BE2C (cell line): ENCODE measurements around the gene IL1RL1.

Experiments used
- DNase-seq: peaks from one replicate; pipeline ENCODE4 v3.0.0-alpha.2; 2020
- H3K27me3 ChIP-seq: fragments of 250-450 bp; sonication (Bioruptor Pico); 2 replicates; pipeline ENCODE4 v1.5.1; 2020; ENCODE audit warnings: mild to moderate bottlenecking
- H3K36me3 ChIP-seq: fragments of 250-450 bp; sonication (Bioruptor Pico); 2 replicates; pipeline ENCODE4 v1.5.1; 2020; ENCODE audit warnings: mild to moderate bottlenecking
- H3K4me1 ChIP-seq: fragments of 250-450 bp; sonication (Bioruptor Pico); 2 replicates; pipeline ENCODE4 v1.5.1; 2020
- H3K4me3 ChIP-seq: 2 replicates; pipeline ENCODE4 v1.5.1; 2011; ENCODE audit warnings: low read depth, low read length
- H3K9me3 ChIP-seq: fragments of 250-450 bp; sonication (Bioruptor Pico); 2 replicates; pipeline ENCODE4 v1.5.1; 2020
- TF ChIP-seq, protein P1 (sequence below): IDR thresholded peaks from 2 replicates; pipeline ENCODE4 v1.5.1; 2012; ENCODE audit warnings: mild to moderate bottlenecking, low read depth, low read length

Gene IL1RL1

DNA sequence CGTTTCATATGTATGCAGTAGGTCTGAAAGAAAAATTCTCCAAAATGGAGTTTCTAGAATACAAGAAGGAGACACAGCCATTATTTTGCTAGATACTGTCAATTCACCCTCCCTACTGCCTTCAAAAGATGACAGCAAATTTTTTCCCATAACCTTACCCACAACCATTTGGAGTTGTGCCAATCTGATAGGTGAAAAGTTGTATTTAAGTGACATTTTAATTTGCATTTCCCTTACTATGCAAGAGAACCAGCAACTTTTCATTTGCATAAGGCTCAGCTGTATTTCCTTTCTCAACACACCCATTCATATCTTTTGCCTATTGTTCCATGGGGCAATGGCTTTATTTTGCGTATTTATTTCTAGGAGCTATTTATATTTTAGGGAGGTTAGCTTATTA lies 80.2 kb downstream of the IL1RL1 start:
- TF ChIP-seq, protein P1, sequence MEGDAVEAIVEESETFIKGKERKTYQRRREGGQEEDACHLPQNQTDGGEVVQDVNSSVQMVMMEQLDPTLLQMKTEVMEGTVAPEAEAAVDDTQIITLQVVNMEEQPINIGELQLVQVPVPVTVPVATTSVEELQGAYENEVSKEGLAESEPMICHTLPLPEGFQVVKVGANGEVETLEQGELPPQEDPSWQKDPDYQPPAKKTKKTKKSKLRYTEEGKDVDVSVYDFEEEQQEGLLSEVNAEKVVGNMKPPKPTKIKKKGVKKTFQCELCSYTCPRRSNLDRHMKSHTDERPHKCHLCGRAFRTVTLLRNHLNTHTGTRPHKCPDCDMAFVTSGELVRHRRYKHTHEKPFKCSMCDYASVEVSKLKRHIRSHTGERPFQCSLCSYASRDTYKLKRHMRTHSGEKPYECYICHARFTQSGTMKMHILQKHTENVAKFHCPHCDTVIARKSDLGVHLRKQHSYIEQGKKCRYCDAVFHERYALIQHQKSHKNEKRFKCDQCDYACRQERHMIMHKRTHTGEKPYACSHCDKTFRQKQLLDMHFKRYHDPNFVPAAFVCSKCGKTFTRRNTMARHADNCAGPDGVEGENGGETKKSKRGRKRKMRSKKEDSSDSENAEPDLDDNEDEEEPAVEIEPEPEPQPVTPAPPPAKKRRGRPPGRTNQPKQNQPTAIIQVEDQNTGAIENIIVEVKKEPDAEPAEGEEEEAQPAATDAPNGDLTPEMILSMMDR = no peak
- Histone ChIP-seq H3K36me3 (no peaks in the 10 kb centered on the region), H3K27me3 (no peaks in the 10 kb centered on the region), H3K4me3 (no peak overlapping the region), H3K4me1 (no peaks in the 10 kb centered on the region), H3K9me3 (no peaks in the 10 kb centered on the region)
- no peak for DNase-seq

DNA sequence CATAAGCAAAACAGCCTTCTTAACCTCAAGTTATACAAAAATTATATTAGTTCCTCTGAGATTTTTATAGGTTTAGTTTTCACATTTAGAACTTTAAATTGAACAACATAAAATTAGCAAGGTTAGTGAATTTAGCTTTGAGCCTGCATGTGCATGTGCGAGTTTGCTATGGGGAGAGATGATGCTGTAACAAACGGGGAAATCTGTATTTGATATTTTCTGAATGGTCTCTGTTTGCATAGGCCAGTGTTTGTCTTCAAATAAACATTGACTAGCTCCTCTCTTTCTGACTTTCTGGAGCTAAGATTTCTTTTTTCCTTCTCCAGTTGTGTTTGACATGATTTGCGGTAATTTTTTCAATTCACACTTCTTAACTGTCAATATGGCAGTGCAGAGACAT lies 80.7 kb downstream of the IL1RL1 start:
- Histone ChIP-seq H3K9me3 (no peaks in the 10 kb centered on the region), H3K4me3 (no peak overlapping the region), H3K27me3 (no peaks in the 10 kb centered on the region), H3K36me3 (no peaks in the 10 kb centered on the region), H3K4me1 (no peaks in the 10 kb centered on the region)
- TF ChIP-seq, protein P1 = no peak
- no peak for DNase-seq

DNA sequence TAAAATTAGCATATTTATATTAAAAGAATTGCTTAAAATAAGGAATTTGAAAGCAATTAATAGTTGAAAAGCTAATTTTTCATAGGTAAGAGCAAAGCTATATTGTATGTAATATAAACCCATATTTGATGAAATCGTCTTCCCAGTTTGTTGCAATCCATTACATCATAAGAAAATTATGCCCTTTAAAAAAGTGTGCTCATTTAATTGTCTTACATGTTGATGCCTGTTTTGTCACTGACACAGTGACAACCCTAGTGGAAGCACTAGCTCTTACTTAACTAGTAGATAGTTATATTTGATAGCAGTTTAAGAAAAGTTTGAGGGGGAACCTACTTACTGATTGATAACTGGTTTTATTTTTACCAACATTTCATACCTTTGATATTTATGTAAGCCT lies 81.6 kb downstream of the IL1RL1 start:
- Histone ChIP-seq H3K27me3 (no peaks in the 10 kb centered on the region), H3K9me3 (no peaks in the 10 kb centered on the region), H3K4me1 (no peaks in the 10 kb centered on the region), H3K4me3 (no peak overlapping the region), H3K36me3 (no peaks in the 10 kb centered on the region)
- no peak for DNase-seq
- TF ChIP-seq, protein P1 = no peak

DNA sequence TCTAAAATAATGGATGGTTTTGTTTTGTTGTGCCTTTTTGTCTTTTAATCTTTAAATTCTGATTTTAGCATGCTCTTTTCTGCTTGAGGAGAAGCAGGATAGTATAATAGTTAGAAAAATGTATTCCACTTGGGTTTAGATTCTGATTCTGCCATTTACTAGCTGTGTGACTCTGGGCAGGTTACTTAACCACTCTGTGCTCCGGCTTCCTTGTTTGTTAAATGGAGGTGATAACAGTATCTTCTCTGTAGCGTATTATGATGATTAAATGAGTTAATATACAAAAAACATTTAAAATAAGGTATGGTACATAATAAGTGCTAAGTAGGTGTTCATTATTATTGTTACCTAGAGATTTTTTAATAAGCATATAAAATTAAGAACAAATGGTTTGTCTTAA lies 84.6 kb downstream of the IL1RL1 start:
- no peak for DNase-seq
- H3K4me1 ChIP-seq = no peaks in the 10 kb centered on the region
- H3K36me3 ChIP-seq = no peaks in the 10 kb centered on the region
- H3K9me3 ChIP-seq = no peaks in the 10 kb centered on the region
- no peaks in the 10 kb centered on the region for H3K27me3 ChIP-seq
- no peak overlapping the region for H3K4me3 ChIP-seq
- TF ChIP-seq, protein P1 = no peak

DNA sequence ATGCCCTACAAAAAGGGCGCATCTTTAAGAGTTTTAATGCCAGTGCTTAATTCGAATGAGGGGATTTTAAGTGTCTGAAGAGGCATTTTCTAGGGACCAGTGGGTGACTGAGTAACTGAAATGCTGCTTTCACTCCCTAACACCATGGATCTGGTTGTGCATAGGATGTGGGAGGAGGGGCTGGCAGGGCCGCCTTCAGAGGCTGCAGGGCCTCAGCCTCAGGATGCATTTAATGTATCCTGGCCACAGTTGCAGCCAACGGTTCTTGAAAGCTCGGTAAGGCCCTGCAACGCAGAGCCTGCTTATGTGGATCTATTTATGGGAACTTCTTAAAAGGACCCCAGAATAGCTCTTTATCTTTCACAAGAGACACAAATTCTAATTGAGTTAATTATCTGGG lies 85.8 kb downstream of the IL1RL1 start:
- H3K36me3 ChIP-seq = no peaks in the 10 kb centered on the region
- no peak for DNase-seq
- H3K4me3 ChIP-seq = no peak overlapping the region
- TF ChIP-seq, protein P1 = no peak
- no peaks in the 10 kb centered on the region for H3K9me3 ChIP-seq
- no peaks in the 10 kb centered on the region for H3K27me3 ChIP-seq
- no peaks in the 10 kb centered on the region for H3K4me1 ChIP-seq

DNA sequence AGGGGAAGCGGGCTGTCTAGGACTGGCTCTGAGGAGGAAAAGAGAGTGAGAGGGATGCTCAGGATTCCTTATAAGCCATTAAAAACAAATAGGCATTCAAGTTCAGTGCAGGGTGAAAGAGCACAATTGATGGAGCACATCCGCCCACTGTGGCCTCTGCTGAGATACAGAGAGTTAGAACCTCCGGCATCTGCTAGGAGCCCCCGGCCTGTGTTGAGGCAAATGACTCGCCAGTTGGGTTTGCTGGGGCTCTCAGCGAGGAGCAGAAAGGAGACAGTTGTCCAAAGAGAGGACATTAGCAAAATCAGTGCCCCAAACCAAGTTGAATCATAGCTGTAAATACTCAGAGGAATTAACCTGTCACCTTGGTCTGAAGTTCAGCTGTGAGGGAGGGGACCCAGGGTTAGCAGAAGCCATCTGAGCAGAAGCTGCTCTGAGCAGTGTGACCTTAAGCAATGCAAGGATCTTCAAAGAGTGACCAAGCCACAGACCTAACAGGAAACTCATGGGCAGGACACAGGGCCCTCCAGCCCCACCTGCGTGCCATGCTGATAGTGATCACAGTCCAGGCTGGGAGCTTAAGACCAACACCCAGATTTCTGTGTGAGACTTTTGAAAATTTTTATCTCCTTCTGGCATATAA lies 88.3 kb downstream of the IL1RL1 start:
- H3K36me3 ChIP-seq = no peaks in the 10 kb centered on the region
- TF ChIP-seq, protein P1 = no peak
- no peaks in the 10 kb centered on the region for H3K9me3 ChIP-seq
- H3K27me3 ChIP-seq = no peaks in the 10 kb centered on the region
- DNase-seq = no peak
- H3K4me3 ChIP-seq = no peak overlapping the region
- H3K4me1 ChIP-seq = no peaks in the 10 kb centered on the region
